Endothelial cell (in vitro differentiated cells): ENCODE results near the gene MAN1A2. TPM values are rescaled to one million over a fixed set of nuclear protein-coding genes. Genes with fewer than 3 reads are reported as not detected.
A peak's percentile ranks its signal among the peaks of the same experiment; 100 is the strongest.
"Not testable (repeated sequence)": the region's sequence is repeated elsewhere in the genome, so short reads cannot be mapped to it uniquely, and the experiment has no call there.

Experiments
- DNase-seq: peaks from one replicate; pipeline ENCODE4 v3.0.0; 2021; ENCODE audit warnings: low spot score
- H3K27ac Mint-ChIP-seq: one replicate; pipeline ENCODE4 v1.8.0; 2021; ENCODE audit warnings: mixed read lengths, inconsistent platforms; ENCODE audit not compliant: unreplicated experiment
- H3K27me3 Mint-ChIP-seq: one replicate; pipeline ENCODE4 v1.8.0; 2021; ENCODE audit warnings: mild to moderate bottlenecking, moderate library complexity, mixed read lengths, inconsistent platforms; ENCODE audit not compliant: unreplicated experiment
- H3K36me3 Mint-ChIP-seq: one replicate; pipeline ENCODE4 v1.8.0; 2021; ENCODE audit warnings: mild to moderate bottlenecking, low read depth, mixed read lengths, inconsistent platforms; ENCODE audit not compliant: unreplicated experiment
- H3K4me1 Mint-ChIP-seq: one replicate; pipeline ENCODE4 v1.8.0; 2021; ENCODE audit warnings: mild to moderate bottlenecking, mixed read lengths, inconsistent platforms; ENCODE audit not compliant: unreplicated experiment
- H3K4me3 Mint-ChIP-seq: one replicate; pipeline ENCODE4 v1.8.0; 2021; ENCODE audit warnings: mild to moderate bottlenecking, mixed read lengths, inconsistent platforms; ENCODE audit not compliant: unreplicated experiment
- H3K9me3 Mint-ChIP-seq: one replicate; pipeline ENCODE4 v1.8.0; 2021; ENCODE audit warnings: mixed read lengths, inconsistent platforms; ENCODE audit not compliant: unreplicated experiment
- total RNA-seq: library from RNA; stranded (reverse); fragmentation: NEBNext Ultra II Directional; extraction: Animal tissue kit (Norgen Biotek cat#: 25700); gene quantifications from one replicate; pipeline ENCODE4 v1.2.1, GENCODE V29; 2021; ENCODE audit not compliant: unreplicated experiment
- TF ChIP-seq, protein P1 (sequence below): fragments of 200-600 bp; sonication (generic); IDR thresholded peaks from one replicate; pipeline ENCODE4 v1.5.0; 2021; ENCODE audit warnings: antibody characterized with exemption; ENCODE audit not compliant: unreplicated experiment

The MAN1A2 gene
- total RNA-seq, 1 donor from 2014 or later: 36.4 TPM

DNA sequence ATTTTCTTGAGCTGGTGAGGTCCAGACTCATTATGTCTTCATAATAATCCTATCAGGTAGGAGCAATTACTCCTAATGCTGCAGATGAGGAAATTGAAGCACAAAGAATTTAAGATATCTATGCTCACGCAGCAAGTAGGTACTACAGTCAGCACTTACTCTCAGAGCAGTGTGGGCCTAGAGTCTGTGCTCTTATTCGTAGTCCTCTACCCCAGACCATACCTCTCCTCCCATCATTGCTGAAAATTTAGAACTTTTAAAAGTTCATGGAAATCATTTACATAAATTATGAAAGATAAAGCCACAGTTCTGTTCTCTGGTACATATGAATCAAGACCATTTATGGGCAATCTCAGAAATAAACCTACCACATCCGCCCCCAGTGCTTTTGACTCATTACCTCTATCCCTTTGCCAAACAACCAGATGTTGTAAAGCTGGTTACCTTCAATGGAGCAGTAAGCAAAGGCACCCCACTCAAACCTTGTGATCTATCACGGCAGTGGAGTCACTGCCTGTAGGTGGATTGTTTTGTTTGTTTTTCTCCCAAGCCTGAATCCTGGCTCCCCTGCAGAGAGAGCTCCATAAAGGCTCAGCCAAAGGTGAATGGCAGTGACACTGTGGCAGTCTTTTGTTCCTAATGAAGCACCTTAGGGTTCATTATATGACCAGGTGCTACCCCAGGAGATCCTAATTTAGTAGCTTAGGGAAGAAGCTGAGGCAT, 20.9 kb upstream of the MAN1A2 start:
- Mint-ChIP-seq H3K36me3 (no peaks in the 10 kb centered on the region), H3K27ac (no peak overlapping the region), H3K4me1 (no peaks in the 10 kb centered on the region), H3K27me3 (peaks cover 2% of the 10 kb centered on the region), H3K4me3 (no peak overlapping the region), H3K9me3 (no peaks in the 10 kb centered on the region)
- TF ChIP-seq, protein P1, sequence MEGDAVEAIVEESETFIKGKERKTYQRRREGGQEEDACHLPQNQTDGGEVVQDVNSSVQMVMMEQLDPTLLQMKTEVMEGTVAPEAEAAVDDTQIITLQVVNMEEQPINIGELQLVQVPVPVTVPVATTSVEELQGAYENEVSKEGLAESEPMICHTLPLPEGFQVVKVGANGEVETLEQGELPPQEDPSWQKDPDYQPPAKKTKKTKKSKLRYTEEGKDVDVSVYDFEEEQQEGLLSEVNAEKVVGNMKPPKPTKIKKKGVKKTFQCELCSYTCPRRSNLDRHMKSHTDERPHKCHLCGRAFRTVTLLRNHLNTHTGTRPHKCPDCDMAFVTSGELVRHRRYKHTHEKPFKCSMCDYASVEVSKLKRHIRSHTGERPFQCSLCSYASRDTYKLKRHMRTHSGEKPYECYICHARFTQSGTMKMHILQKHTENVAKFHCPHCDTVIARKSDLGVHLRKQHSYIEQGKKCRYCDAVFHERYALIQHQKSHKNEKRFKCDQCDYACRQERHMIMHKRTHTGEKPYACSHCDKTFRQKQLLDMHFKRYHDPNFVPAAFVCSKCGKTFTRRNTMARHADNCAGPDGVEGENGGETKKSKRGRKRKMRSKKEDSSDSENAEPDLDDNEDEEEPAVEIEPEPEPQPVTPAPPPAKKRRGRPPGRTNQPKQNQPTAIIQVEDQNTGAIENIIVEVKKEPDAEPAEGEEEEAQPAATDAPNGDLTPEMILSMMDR: no peak
- no peak for DNase-seq

DNA sequence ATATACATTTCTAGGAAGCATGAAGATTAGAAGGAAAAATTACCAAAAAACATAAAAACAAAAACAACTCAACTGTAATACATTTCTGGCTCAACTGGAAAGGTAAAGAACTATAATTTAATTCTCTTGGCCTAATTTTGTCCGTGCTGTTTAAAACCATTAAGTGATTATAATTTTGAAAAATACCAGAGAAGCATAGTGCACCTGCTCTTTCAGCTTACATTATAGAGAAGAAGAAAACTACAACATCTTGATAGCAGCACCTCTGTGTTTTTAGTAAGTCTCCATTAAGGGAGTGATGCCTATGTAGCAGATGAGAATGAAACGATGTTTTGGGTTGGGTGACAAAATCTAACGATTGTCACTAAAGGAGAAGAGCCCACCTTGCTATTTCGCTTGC, 19.3 kb upstream of the MAN1A2 start:
- TF ChIP-seq, protein P1: no peak
- no peaks in the 10 kb centered on the region for H3K4me1 Mint-ChIP-seq
- DNase-seq: no peak
- H3K4me3 Mint-ChIP-seq: no peak overlapping the region
- H3K36me3 Mint-ChIP-seq: no peaks in the 10 kb centered on the region
- H3K9me3 Mint-ChIP-seq: no peaks in the 10 kb centered on the region
- H3K27ac Mint-ChIP-seq: no peak overlapping the region
- H3K27me3 Mint-ChIP-seq: peaks cover 2% of the 10 kb centered on the region

DNA sequence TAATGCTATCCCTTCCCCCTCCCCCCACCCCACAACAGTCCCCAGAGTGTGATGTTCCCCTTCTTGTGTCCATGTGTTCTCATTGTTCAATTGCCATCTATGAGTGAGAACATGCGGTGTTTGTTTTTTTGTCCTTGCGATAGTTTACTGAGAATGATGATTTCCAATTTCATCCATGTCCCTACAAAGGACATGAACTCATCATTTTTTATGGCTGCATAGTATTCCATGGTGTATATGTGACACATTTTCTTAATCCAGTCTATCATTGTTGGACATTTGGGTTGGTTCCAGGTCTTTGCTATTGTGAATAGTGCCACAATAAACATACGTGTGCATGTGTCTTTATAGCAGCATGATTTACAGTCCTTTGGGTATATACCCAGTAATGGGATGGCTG, 14.6 kb upstream of the MAN1A2 start:
- DNase-seq, H3K36me3 Mint-ChIP-seq, H3K27ac Mint-ChIP-seq, H3K27me3 Mint-ChIP-seq, H3K4me1 Mint-ChIP-seq, H3K4me3 Mint-ChIP-seq, H3K9me3 Mint-ChIP-seq: not testable (repeated sequence)

DNA sequence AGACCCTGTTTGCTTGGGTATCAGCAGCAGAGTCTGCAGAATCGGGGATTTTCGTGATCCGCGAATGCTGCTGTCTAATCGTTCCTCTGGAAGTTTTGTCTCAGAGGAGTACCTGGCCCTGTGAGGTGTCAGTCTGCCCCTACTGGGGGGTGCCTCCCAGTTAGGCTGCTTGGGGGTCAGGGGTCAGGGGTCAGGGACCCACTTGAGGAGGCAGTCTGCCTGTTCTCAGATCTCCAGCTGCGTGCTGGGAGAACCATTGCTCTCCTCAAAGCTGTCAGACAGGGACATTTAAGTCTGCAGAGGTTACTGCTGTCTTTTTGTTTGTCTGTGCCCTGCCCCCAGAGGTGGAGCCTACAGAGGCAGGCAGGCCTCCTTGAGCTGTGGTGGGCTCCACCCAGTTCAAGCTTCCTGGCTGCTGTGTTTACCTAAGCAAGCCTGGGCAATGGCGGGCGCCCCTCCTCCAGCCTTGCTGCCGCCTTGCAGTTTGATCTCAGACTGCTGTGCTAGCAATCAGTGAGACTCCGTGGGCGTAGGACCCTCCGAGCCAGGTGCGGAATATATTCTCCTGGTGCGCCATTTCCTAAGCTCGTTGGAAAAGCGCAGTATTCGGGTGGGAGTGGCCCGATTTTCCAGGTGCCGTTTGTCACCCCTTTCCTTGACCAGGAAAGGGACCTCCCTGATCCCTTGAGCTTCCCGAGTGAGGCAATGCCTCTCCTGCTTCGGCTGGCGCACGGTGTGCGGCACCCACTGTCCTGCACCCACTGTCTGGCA, 9.2 kb upstream of the MAN1A2 start:
- not testable (repeated sequence) for H3K27ac Mint-ChIP-seq, H3K4me1 Mint-ChIP-seq, H3K36me3 Mint-ChIP-seq, H3K9me3 Mint-ChIP-seq, H3K27me3 Mint-ChIP-seq, DNase-seq
- peak overlapping the region; percentile 7 for H3K4me3 Mint-ChIP-seq

DNA sequence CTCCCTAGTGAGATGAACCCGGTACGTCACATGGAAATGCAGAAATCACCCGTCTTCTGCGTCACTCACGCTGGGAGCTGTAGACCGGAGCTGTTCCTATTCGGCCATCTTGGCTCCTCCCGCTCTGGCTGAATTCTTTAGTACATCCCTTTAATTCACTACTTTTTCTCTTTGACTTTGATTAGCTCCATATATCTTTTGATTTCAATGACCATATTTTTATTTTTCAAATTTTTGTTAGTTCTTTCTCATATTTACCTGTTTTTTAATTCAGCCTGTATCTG, 8.7 kb upstream of the MAN1A2 start:
- H3K4me3 Mint-ChIP-seq: peak overlapping the region; percentile 7
- not testable (repeated sequence) for H3K9me3 Mint-ChIP-seq, H3K4me1 Mint-ChIP-seq, H3K27me3 Mint-ChIP-seq, H3K36me3 Mint-ChIP-seq, H3K27ac Mint-ChIP-seq, DNase-seq

DNA sequence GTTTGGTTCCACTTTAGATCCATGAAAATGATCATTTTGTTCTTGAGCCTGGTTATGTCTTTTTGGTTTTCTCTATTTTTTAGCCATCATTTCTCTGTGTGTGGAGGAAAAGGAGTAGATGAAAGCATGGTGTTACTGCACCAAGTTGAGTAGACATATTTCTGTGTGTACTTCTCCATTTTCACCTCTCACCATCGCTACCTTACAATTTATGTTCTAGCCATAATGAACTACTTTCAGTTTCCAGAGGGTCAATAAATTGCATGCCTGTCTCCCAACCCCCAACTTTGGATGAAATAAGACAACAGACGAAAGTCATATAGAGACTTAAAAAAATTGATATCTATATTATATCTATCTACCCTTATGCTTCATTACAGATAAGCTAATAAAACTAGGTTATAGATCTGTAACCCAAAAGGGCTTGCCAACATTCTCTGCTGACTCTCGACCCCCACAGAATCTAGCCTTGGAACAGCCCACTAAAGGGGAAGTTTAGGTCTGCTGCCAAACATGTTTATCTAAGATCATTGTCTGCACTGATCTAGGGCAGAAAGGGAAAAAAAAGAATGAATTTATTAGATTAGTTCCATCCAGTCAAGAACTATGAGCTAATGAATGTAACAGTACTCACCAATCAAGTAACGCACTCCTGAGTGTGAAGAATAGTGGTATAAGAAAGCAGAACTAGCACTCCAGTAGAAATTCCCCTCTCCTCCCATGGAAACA, 7.5 kb upstream of the MAN1A2 start:
- Mint-ChIP-seq H3K36me3 (peaks cover 4% of the 10 kb centered on the region), H3K27ac (no peak overlapping the region), H3K4me3 (no peak overlapping the region), H3K4me1 (peaks cover 7% of the 10 kb centered on the region), H3K27me3 (no peaks in the 10 kb centered on the region), H3K9me3 (no peaks in the 10 kb centered on the region)
- TF ChIP-seq, protein P1: no peak
- DNase-seq: no peak
